HepG2 (cell line): ENCODE results near the gene UST.

Experiments used
- AKAP8 ChIP-seq: sonication (generic); formaldehyde crosslinking; IDR thresholded peaks from 2 replicates; pipeline ENCODE4 v1.5.1; 2020; ENCODE audit warnings: mild to moderate bottlenecking, missing genetic modification reagents
- CTCF ChIP-seq: sonication (generic); formaldehyde crosslinking; IDR thresholded peaks from 2 replicates; pipeline ENCODE4 v1.5.0; 2020; ENCODE audit warnings: mild to moderate bottlenecking, missing genetic modification reagents, moderate library complexity
- ETS1 ChIP-seq: sonication (generic); formaldehyde crosslinking; IDR thresholded peaks from 2 replicates; pipeline ENCODE4 v1.4.0; 2020; ENCODE audit warnings: missing genetic modification reagents
- EZH2 ChIP-seq: conservative IDR thresholded peaks from 2 replicates; pipeline ENCODE4 v1.6.1; 2012; ENCODE audit warnings: mild to moderate bottlenecking, low read depth, low read length, moderate library complexity
- HOXA5 ChIP-seq: sonication (generic); formaldehyde crosslinking; IDR thresholded peaks from 2 replicates; pipeline ENCODE4 v1.4.0; 2020; ENCODE audit warnings: missing genetic modification reagents
- NFYB ChIP-seq: sonication (generic); formaldehyde crosslinking; IDR thresholded peaks from 2 replicates; pipeline ENCODE4 v1.4.0; 2020; ENCODE audit warnings: missing genetic modification reagents
- ZNF280B ChIP-seq: sonication (generic); formaldehyde crosslinking; IDR thresholded peaks from 2 replicates; pipeline ENCODE4 v1.5.0; 2020; ENCODE audit warnings: missing genetic modification reagents, mild to moderate bottlenecking, borderline replicate concordance
- ZNF513 ChIP-seq: sonication (generic); formaldehyde crosslinking; conservative IDR thresholded peaks from 2 replicates; pipeline ENCODE4 v1.5.0; 2020; ENCODE audit warnings: missing genetic modification reagents
- ZNF639 ChIP-seq: conservative IDR thresholded peaks from 2 replicates; pipeline ENCODE4 v1.6.1; 2018; ENCODE audit warnings: missing genetic modification reagents
- ZNF768 ChIP-seq: sonication (generic); formaldehyde crosslinking; IDR thresholded peaks from 2 replicates; pipeline ENCODE4 v1.4.0; 2020; ENCODE audit warnings: missing genetic modification reagents

GRCh38 chr6:148954461-148954860 lies 207.6 kb downstream of the UST start:
- TF ChIP-seq AKAP8 (CRISPR knock-in tag) = no peak
- no peak for TF ChIP-seq ZNF768
- no peak for TF ChIP-seq ETS1 (CRISPR knock-in tag)
- TF ChIP-seq ZNF639 (CRISPR knock-in tag) = no peak
- no peak for TF ChIP-seq ZNF280B
- no peak for TF ChIP-seq HOXA5 (CRISPR knock-in tag)
- TF ChIP-seq ZNF513 (CRISPR knock-in tag) = no peak
- TF ChIP-seq NFYB (CRISPR knock-in tag) = no peak
- no peak for TF ChIP-seq EZH2
- TF ChIP-seq CTCF = no peak
